NOMO-1 (cell line): ENCODE measurements around the gene ADAM8.
A peak's percentile ranks its signal among the peaks of the same experiment; 100 is the strongest.

ENCODE experiments used
- DNase-seq, 2 experiments: peaks; one replicate each; lab custom pipeline; 2025; ENCODE audit not compliant: unreplicated experiment in 2 of 2; lab: John Stamatoyannopoulos, UW

The ADAM8 gene

GRCh38 chr10:133252223-133252552 is 24.5 kb downstream of the ADAM8 start:
- no peak for DNase-seq

DNA sequence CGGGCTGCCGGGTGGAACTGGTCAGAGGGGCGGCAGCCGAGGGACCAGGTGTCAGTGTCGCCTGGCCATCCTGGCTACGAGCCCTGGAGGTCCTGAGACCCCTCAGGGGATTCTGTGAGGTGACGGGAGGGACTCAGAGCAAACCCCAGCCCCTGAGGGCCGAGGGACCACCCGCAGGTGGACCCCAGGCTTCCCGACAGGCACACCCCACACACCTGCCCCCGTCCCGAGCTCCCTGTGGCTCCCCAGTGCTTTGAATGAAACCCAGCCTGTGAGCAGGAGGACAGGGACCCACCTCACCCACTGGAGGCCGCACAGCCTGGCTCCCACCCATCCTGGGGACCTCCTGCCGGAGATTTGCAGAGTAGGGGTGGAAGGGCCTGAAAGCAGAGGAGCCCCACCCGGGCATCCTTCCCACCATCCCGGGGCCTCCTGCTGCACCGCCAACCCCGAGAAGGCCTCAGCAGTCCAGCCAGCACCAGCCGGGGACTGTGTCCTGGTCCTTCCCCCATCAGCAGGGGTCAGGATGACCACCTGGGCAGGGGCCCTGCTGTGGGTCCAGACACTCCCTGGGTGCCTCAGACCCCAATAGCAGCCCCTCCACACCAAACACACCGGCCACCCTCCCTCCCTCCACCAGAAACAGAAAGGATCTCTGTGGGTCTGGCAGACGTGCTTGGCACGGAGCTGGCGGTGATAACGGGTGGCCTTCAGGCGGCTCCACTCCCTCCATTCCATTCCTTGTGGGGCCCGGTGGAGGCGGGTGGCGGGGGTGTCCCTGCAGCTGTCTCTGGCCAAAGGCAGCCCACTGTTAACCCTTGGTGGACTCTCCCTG is 25.1 kb downstream of the ADAM8 start:
- DNase-seq, result no peak

DNA sequence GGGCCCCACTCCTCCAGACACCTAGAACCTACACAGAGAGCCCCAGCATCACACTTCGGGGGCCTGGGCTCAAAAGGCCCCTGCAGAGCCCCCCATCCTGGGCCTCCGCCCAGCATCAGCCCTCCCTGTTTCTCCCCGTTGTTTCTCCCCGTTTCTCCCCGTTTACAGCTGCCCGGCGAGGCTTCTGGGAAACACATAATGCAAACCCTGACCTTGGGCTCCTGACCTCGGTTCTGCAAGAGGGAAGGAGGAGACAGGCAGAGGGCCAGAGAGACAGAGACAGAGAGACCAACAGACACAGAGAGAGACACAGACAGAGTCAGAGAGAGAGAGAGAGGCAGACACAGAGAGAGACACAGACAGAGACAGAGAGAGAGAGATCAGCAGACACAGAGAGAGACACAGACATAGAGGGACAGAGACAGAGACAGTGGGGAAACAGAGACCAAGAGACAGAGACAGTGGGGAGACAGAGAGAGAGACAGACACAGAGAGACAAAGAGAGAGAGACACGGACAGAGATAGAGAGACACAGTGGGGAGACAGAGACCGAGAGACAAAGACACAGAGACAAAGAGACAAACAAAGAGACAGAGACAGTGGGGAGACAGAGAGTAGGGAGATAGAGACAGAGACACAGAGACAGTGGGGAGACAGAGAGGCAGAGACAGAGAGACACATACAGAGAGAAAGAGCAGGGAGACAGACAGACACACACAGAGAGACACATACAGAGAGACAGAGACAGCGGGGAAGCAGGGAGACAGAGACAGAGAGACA is 26.5 kb downstream of the ADAM8 start:
- DNase-seq, result no peak

GRCh38 chr10:133249094-133249780 is 27.4 kb downstream of the ADAM8 start:
- no peak for DNase-seq

DNA sequence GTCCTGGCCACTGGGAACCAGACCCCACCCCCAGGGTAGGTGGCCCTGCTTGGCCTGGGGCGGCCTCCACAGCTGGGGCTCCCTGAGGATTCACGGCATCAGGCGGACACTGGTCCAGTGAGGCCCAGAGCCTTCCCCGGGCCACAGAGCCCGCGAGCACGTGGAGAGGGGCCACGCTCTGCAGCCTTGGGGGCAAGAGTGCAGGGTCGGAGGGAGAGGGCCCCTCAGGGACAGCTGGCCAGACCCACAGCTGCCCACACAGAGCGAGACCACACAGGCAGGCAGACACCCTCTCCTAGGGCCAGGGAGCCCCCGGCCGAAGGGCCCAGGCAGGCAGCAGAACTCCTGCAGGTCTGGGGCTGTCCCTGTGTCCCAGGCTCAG is 28.3 kb downstream of the ADAM8 start:
- DNase-seq, result no peak

DNA sequence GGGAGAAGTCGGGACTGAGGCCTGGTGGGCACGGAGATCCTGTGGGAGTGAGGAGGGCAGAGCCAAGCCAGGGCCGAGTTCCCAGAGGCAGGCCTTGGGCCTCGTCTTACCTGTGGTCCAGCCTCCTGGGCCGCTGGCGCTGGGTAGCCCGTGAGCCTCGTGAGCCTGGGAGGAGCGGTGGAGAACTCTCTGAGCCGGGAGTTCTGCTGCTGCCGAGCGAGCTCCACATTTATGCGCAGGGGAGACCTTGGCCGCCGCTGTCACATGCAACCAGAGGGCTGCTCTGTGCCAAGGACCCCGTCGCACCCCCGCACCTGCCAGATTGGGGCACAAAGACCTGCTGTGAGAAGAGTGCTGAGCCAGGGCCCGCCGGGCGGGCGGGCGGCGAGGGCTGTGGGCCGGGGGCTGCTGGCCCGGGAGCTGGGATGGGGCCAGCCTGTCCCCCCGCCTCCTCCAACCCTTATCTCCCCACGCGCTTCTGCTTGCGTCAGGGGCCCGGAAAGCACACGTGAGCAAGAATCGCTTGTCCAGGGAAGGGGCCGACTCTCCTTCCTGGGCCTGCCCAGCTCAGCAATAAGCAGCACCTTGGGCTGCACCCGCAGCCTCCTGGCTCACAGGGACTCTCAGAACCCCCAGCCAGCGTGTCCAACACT is 28.9 kb downstream of the ADAM8 start:
- DNase-seq, result no peak

DNA sequence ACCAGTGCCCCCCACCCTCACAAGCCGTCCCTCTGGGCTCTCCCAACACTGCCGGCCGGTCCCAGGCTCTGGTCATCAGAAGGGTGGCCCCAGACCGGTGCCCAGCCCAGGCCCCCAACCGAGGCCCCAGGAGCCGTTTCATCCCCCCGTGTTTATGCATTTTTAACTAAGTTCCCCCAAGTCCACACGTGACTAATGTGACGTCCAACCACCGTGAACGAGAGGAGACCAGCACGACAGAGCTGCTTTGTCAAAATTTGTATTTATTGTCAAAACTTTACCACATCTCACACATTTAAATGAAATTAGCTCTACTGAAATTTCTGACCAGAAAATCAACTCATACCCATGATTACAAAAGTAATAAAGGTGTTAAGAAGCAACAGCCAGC is 30.4 kb downstream of the ADAM8 start:
- DNase-seq, result no peak

GRCh38 chr10:133245439-133246235 is 31.0 kb downstream of the ADAM8 start:
- no peak for DNase-seq

DNA sequence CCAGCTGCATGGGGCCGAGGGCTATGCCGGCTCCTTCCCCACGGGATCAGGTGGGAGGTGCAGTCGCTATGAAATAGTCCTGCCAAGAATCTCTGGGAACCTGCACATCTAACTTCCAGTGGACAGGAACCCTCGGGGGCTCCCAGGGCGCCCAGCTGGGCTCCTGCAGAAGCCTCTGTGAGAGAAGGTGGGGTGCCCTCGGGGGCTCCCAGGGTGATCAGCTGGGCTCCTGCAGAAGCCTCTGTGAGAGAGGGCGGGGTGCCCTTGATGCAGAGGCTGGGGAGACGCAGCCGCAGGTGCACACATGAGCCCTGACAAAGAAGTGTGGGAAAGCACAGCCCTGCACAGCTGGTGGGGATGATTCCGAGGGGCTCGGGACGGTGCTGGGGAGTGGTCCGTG is 33.1 kb downstream of the ADAM8 start:
- no peak for DNase-seq

DNA sequence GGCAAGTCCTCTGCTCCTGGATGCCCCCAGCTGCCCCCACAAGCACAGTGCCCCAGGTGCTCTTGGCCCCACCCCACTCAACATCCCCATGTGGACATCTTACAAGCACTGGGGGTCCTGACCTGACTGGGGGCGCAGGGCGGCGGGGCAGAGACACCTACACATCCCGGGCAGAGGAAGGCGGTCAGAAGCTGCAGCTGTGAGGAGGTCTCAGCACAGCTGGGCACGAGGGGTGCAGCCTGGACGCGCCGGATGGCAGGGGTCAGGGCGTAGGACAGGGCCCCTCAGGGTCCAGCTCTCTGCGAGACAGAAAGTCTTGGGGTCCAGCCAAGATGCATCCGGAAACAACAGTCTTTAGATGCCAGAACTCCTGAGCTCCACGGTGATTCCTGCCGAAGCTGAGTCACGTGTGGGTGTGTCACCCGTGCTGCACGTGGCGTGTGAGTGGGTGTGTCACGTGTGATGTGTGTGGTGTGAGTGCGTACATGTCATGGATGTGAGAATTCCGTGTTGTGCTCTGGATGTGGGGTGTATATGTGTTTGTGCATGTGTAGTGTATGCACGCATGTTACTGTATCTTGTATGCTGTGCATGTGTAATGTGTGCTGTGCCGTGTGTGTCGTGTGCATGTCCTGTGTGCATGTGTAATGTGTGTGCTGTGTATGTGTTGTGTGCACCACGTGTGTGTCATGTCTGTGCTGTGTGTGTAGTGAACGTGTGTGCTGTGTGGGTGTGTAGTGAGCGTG is 33.9 kb downstream of the ADAM8 start:
- DNase-seq, result no peak

GRCh38 chr10:133241501-133242205 is 35.0 kb downstream of the ADAM8 start:
- DNase-seq, result peak in 1 of 2 experiments; percentile 18

DNA sequence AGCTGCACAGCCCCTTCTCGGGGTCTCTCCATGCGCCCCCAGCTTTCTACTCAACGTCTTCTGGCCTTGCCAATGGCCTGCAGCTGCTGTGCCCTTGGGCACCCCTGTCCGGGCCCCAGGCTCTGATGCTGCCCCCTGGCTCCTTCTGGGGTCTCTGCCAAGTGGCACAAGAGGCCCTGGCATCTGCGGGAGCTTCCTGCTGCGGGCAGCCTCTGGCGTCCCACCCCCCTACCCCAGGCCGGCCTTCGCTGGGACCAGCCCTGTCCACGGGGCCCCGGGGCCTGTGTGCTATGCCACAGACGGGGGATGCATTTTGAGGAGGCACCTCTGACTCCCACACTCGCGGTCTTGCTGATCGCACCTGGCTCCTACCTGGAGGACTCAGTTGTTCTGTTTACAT is 36.7 kb downstream of the ADAM8 start:
- DNase-seq, result no peak

- no peak for DNase-seq
Observed at GRCh38 chr10:133238466-133238804, 38.2 kb downstream of the ADAM8 start.

DNA sequence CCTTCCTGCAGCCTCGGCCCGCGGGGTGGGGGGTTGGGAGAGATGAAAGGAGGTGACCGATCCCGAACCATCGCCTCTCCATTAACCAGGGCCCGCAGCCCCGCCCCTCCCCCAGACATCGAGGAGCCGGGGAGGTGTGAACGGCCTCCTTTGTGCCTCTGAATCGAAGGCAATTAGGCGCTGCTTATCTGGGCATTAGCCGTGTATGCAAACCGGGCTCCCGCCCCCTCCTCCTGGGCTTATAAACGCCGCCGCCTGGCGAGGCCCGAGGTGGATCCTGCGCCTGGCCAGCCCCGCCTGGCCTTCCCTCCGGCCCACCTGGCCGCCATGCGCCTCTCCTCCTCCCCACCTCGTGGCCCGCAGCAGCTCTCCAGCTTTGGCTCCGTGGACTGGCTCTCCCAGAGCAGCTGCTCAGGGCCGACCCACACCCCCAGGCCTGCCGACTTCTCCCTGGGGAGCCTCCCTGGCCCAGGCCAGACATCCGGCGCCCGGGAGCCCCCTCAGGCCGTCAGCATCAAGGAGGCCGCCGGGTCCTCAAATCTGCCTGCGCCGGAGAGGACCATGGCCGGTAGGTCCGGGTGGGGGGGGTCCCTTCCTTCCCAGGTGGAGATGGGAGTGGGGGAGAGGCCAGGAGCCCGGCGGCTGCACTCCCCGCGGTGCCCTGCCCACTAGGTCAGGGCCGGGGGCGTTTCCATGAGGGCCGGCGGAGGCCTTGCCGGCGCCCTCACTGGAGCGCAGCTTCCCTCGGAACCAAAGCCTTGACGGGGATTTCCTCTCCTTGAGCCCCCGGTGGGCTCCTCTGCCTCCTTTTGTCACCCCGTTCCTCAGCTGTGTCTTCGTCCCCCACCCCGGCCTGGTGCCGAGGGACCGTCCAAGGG is 38.8 kb downstream of the ADAM8 start, which contains the start of gene VENTX:
Gene VENTX (plus strand): TSS at position 268 of the 878 bp plus-strand sequence. CDS start 60 bp downstream, at position 328.
- DNase-seq, result no peak

DNA sequence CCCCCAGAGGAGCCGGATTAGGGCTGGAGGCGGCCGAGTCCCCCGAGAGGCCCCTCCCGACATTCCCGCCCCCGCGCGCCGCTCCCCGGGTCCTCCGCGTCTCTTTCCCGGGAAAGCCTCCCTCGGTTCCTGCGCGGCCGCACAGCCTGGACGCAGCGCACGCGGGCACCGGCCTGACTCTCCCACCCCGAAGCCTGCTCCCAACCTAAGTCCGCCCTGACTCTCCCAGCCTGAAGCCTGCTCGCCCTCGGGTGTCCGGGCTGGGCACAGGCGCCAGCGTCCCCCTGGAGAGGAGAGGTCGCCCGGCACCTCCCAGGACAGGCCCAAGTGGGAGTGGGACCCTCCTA is 39.5 kb downstream of the ADAM8 start:
- no peak for DNase-seq

- DNase-seq, result no peak
Observed at GRCh38 chr10:133236401-133237240, 40.0 kb downstream of the ADAM8 start.

DNA sequence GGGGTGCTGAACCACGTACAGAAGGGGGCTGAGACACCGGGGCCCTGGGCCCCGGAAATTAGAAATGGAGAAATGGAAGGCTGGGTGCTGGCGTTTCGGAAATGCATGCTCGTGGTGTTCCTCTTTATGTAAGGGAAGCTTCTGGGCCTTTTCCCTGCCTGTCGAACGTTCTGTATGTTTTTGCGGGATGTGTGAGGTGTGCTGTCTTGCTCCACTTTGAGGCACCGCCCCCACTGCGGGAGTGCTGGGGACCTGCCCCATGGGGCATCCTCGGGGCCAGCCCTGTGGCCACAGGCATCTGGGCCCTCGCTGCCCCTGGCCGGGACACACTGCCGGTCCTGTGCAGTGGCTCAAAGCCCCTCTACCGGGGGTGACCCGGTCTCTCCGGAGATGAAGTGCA is 40.7 kb downstream of the ADAM8 start:
- peak in 1 of 2 experiments; percentile 13 for DNase-seq
